HT1080 (cell line): Measurements from ENCODE around the gene IFNAR2. TPM values are rescaled to one million over a fixed set of nuclear protein-coding genes. Genes with fewer than 3 reads are reported as not detected.
"Not testable (repeated sequence)": the region's sequence is repeated elsewhere in the genome, so short reads cannot be mapped to it uniquely, and the experiment has no call there.

Experiments
- DNase-seq: peaks from one replicate; pipeline ENCODE4 v3.0.0-alpha.2; 2015; ENCODE audit warnings: low read depth
- total RNA-seq: library from RNA; depleted of rRNA; stranded (reverse); fragments of >200 nt; shearing (Covaris generic); gene quantifications from 2 replicates; pipeline ENCODE4 v1.2.3, GENCODE V29; 2014

Gene IFNAR2
- total RNA-seq, 1 experiment from 2014 or later, result 3.1 TPM

- DNase-seq, result no peak
Measured at GRCh38 chr21:33212159-33212851, 17.4 kb upstream of the IFNAR2 start.

DNA sequence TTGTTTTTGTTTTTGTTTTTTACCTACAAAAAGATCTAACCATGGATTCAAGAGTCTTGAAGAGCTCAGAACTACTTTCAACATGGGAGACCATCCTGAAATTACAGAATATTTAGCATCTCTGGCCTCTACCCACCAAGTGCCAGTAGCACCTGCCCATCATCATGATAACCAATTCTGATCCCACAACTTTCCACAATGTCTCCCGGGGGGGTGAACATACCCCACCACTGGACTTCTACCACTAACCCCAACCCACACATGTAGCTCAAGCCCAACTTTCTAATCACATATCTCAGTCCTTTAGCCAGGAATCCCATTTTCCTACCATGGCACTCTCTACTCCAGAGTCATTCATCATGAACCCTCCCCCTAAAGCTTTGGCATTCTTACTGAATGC, 15.7 kb upstream of the IFNAR2 start:
- no peak for DNase-seq

GRCh38 chr21:33217138-33217520, 12.6 kb upstream of the IFNAR2 start:
- no peak for DNase-seq

GRCh38 chr21:33219300-33219699, 10.4 kb upstream of the IFNAR2 start:
- no peak for DNase-seq

- DNase-seq, result no peak
Measured at GRCh38 chr21:33219954-33220353, 9.8 kb upstream of the IFNAR2 start.

DNA sequence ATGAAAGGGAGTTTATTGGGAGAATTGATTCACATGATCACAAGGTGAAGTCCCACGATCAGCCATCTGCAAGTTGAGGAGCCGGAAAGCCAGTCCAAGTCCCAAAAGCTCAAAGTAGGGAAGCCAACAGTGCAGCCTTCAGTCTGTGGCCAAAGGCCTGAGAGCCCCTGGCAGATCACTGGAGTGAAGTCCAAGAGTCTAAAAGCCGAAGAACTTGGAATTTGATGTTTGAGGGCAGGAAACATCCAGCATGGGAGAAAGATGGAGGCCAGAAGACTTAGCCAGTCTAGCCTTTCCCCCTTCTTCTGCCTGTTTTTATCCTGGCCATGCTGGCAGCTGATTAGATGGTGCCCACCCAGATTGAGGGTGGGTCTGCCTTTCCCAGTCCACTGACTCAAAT, 4.4 kb upstream of the IFNAR2 start:
- DNase-seq, result not testable (repeated sequence)

- no peak for DNase-seq
Measured at GRCh38 chr21:33228455-33228854, 1.3 kb upstream of the IFNAR2 start.

GRCh38 chr21:33229099-33229783, 497 bp upstream of the IFNAR2 start:
- DNase-seq, result no peak

GRCh38 chr21:33230545-33231324, 997 bp downstream of the IFNAR2 start:
- peak; percentile 31 for DNase-seq

GRCh38 chr21:33231526-33231925, 1.8 kb downstream of the IFNAR2 start:
- DNase-seq, result no peak

- DNase-seq, result peak; percentile 61
Measured at GRCh38 chr21:33232291-33233034, 2.7 kb downstream of the IFNAR2 start.

DNA sequence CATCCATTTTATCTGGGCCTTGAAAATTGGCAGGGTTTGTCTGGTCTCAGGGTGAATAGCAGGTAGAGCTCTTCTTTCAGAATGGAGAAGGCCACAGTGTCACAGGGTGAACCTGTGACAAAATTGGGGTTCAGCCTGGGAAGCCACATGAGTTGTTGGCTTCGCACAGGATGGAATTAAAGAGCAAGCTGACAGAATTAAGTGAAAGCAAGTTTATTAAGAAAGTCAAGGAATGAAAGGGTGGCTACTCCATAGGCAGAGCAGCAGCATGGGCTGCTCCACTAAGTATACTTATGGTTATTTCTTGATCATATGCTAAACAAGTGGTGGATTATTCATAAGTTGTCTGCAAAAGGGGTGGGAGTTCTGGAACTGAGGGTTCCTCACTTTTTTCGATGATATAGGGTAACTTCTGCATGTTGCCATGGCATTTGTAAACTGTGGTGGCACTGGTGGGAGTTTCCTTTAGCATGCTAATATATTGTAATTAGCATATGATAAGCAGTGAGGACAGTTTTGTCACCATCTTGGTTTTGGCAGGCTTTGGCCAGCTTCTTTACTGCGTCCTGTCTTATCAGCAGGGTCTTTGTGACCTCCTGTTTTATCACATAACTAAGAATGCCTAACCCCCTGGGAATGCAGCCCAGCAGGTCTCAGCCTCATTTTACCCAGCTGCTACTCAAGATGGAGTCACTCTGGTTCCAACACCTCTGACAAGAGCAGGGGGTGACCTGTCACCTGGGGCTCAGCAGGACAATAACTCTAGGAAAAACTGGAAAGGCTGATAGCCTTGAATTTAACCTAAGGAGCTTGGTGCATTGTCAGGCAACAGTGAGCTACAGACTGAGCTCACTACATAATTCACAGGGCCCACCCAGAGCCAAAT, 5.1 kb downstream of the IFNAR2 start:
- DNase-seq, result no peak

DNA sequence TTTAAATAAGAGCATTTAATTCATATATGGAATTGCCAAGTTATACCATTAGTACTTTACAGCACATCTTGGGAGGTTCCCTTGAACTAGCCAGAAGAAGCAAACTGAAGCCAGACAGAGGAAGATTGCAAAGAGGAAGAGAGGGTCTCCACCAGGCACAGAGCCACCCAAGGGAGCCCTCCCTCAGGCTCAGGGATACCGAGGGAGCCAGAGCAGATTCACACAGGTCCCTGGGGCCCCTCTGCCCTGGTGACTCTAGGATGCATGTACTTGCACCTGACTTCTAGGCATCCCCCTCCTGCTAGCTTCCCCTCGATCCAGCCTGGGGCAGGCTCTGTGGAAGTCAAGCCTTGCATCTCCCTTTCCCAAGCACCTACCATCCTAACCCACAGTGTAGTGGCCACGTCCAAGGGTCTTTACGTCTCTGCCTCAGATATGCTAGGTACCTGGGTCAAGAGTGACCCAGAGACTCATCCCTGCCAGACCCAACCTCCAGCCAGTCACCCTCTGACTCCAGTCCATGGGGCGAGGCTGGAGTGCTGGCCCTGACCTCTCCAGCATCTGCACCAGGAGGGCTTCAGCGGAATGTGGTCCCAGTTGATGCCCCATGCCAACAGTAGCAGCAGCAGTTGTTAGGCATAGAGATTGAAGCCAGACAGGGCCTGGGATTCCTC, 6.4 kb downstream of the IFNAR2 start:
- DNase-seq, result no peak

GRCh38 chr21:33236766-33237165, 7.0 kb downstream of the IFNAR2 start:
- DNase-seq, result no peak

DNA sequence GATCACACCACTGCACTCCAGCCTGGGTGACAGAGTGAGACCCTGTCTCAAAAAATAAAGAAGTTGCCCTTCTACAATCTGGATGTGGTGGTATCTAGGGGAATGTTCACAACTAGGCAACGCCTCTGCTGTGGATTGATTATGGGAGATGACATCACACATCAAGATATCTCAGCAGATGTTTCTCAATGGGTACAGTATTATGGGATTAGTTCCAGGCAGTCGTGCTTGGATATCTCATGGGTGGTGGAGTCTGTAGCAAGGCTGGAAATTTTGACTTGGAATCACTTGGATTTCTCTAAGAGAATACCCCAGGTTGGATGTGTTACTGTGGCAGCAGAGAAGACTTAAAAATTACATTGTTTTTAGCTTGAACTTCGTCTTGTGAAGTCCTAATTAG, 7.7 kb downstream of the IFNAR2 start:
- DNase-seq, result no peak

- DNase-seq, result no peak
Measured at GRCh38 chr21:33238146-33238545, 8.4 kb downstream of the IFNAR2 start.

GRCh38 chr21:33238565-33239255, 9.0 kb downstream of the IFNAR2 start:
- DNase-seq, result peak; percentile 28

- not testable (repeated sequence) for DNase-seq
Measured at GRCh38 chr21:33239559-33240127, 9.9 kb downstream of the IFNAR2 start.

DNA sequence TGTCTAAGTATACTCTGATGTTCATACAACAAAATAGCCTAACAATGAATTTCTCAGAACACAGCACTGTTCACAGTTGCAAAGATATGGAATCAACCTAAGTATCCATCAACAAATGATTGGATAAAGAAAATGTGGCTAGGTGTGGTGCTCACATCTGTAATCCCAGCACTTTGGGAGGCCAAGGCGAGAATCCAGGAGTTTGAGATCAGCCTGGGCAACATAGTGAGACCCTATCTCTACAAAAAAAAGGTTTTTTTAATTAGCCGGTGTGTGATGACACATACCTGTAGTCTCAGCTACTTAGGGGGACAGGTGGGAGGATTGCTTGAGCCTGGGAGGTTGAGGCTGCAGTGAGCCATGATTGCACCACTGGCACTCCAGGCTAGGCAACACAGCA, 10.7 kb downstream of the IFNAR2 start:
- no peak for DNase-seq
